Glomerular endothelial cell (primary cell): Measurements from ENCODE around the gene THADA. TPM values are rescaled to one million over a fixed set of nuclear protein-coding genes. Genes with fewer than 3 reads are reported as not detected.

Experiments used
- DNase-seq: peaks from one replicate; pipeline ENCODE4 v3.0.0-alpha.2; 2011; ENCODE audit warnings: low read depth, low spot score; ENCODE audit errors: extremely low read depth
- total RNA-seq: library from RNA; depleted of rRNA; stranded (reverse); fragments of >200 nt; gene quantifications from 2 replicates; pipeline ENCODE4 v1.2.3, GENCODE V29; 2015

The THADA gene
- total RNA-seq, 1 donor from 2014 or later, result 16.9 TPM

- DNase-seq, result no peak
Observed at GRCh38 chr2:43361286-43361685, 234.6 kb downstream of the THADA start.

- DNase-seq, result no peak
Observed at GRCh38 chr2:43360137-43360536, 235.7 kb downstream of the THADA start.

- DNase-seq, result no peak
Observed at GRCh38 chr2:43358410-43359201, 237.2 kb downstream of the THADA start.

- DNase-seq, result no peak
Observed at GRCh38 chr2:43356774-43357173, 239.1 kb downstream of the THADA start.

- DNase-seq, result no peak
Observed at GRCh38 chr2:43355399-43355798, 240.4 kb downstream of the THADA start.

- DNase-seq, result no peak
Observed at GRCh38 chr2:43349904-43350303, 245.9 kb downstream of the THADA start.

- DNase-seq, result no peak
Observed at GRCh38 chr2:43348908-43349661, 246.8 kb downstream of the THADA start.

GRCh38 chr2:43347746-43348145, 248.1 kb downstream of the THADA start:
- no peak for DNase-seq

- DNase-seq, result no peak
Observed at GRCh38 chr2:43346602-43347567, 249.0 kb downstream of the THADA start.

GRCh38 chr2:43345872-43346271, 250.0 kb downstream of the THADA start:
- no peak for DNase-seq

- DNase-seq, result no peak
Observed at GRCh38 chr2:43345391-43345813, 250.4 kb downstream of the THADA start.

- no peak for DNase-seq
Observed at GRCh38 chr2:43344868-43345373, 250.9 kb downstream of the THADA start.

GRCh38 chr2:43343573-43344304, 252.1 kb downstream of the THADA start:
- DNase-seq, result no peak

- no peak for DNase-seq
Observed at GRCh38 chr2:43341959-43342757, 253.7 kb downstream of the THADA start.

- peak; percentile 56 for DNase-seq
Observed at GRCh38 chr2:43340945-43341356, 254.9 kb downstream of the THADA start.

- DNase-seq, result no peak
Observed at GRCh38 chr2:43340066-43340465, 255.8 kb downstream of the THADA start.

GRCh38 chr2:43333656-43334144, 262.1 kb downstream of the THADA start:
- no peak for DNase-seq

- DNase-seq, result no peak
Observed at GRCh38 chr2:43333101-43333655, 262.7 kb downstream of the THADA start.

GRCh38 chr2:43332653-43333052, 263.2 kb downstream of the THADA start:
- DNase-seq, result no peak
